Activated CD4-positive, CD25-positive, alpha-beta regulatory T cell (primary cell): ENCODE data around the gene GSK3B.
A peak's percentile ranks its signal among the peaks of the same experiment; 100 is the strongest.

Experiments
- DNase-seq, 4 experiments: peaks; one replicate each; lab custom pipeline; 2025; lab: John Stamatoyannopoulos, UW

The GSK3B gene

GRCh38 chr3:120093911-120094775 is at the start of gene GSK3B:
Gene GSK3B (minus strand): TSS chr3:120094447. CDS start chr3:120093434, 1,013 bp downstream.
- DNase-seq, result peak; percentile 67 to 99 (median 85)

- no peak for DNase-seq
Measured at GRCh38 chr3:120143676-120144075, 49.4 kb upstream of the GSK3B start.

DNA sequence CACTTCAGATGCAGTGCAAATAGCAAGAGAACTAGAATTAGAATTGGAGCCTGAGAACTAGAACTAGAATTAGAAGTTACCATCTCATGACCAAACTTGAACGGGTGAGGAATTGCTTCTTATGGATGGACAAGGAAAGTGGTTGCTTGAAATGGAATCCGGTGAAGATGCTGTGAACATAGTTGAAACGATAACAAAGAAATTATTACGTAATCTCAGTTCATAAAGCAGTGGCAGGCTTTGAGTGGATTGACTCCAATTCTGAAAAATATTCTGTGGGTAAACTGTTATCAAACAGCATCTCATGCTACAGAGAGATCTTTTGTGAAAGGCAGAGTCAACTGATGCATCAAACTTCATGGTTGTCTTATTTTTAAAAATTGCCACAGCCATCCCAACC is 48.0 kb upstream of the GSK3B start:
- DNase-seq, result no peak

GRCh38 chr3:120140098-120140742 is 46.0 kb upstream of the GSK3B start:
- no peak for DNase-seq

- no peak for DNase-seq
Measured at GRCh38 chr3:120139140-120139539, 44.9 kb upstream of the GSK3B start.

- no peak for DNase-seq
Measured at GRCh38 chr3:120137548-120137947, 43.3 kb upstream of the GSK3B start.

- no peak for DNase-seq
Measured at GRCh38 chr3:120130656-120131055, 36.4 kb upstream of the GSK3B start.

DNA sequence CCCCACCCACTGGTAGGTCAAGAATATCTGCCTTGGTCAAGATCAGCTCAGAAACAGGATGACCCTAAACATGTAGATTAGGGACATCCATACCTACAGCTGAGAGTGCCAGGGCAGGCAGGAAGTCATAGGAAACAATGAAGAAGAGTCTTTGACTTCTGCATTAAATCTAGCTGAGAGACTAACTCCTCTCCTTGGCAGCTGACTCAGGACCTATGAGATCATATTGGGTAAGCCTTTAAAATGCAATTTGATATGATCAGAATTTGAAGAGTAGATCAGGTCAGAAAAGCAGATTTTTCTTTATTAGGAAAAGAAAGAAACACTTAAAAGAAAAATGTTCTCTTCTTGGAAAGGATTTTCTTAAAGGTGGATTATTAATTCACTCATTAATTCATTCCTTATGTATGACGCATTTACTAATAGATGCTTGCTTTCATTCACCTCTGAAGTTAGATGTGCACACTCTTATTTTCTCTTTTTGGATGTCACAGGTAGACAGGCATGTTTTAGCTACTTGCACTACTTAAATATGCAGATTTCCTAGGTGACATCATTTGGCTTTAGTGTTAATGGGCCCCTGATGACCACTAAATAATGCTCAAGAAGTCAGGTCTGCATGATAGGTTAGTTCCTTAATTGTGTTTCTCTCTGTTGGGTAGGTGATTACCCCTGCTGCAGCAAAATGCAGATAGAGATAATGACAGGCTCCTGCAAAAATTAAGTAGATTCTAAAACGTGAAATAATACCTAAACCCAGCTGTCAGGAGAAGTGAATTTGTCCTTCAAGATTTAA is 35.7 kb upstream of the GSK3B start:
- no peak for DNase-seq

DNA sequence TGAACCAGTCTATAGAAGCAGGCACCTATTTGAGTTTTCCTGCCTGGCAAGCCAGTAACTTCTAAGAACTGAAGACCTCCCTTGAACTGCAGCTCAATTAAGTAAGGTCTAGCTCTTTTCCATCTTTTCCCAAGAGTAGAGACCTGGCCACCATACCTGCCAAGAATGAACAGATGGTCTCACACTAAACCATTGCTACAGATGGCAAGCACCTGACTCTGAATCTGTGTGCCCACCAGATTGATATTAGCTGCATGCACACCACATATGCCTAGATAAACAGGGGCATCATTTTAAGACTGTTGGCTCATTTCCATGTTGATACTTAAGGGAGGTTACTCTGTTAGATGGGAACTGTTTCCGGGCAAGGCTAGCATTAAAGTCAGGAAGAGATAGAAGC is 34.8 kb upstream of the GSK3B start:
- DNase-seq, result no peak

DNA sequence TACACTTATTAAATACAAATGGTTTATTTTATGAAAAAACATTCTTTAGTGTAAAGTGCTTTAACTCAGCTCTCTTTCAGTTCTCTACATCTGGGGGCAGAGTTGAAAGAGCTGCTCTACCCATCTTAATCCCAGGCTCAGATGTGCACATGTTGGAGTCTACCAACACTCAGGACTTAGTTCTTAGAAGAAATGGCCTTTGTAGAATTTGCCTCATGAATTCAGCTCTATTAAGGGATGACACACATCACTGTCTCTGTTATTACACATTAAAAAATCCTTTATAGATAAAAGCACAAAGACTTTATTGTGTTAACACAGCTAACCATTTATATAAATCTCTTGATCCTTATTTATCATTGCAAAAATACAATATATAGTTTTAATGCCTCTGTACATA is 31.7 kb upstream of the GSK3B start:
- DNase-seq, result no peak

- DNase-seq, result no peak
Measured at GRCh38 chr3:120119846-120120510, 25.7 kb upstream of the GSK3B start.

- DNase-seq, result no peak
Measured at GRCh38 chr3:120114981-120115380, 20.7 kb upstream of the GSK3B start.

- no peak for DNase-seq
Measured at GRCh38 chr3:120114376-120114775, 20.1 kb upstream of the GSK3B start.

DNA sequence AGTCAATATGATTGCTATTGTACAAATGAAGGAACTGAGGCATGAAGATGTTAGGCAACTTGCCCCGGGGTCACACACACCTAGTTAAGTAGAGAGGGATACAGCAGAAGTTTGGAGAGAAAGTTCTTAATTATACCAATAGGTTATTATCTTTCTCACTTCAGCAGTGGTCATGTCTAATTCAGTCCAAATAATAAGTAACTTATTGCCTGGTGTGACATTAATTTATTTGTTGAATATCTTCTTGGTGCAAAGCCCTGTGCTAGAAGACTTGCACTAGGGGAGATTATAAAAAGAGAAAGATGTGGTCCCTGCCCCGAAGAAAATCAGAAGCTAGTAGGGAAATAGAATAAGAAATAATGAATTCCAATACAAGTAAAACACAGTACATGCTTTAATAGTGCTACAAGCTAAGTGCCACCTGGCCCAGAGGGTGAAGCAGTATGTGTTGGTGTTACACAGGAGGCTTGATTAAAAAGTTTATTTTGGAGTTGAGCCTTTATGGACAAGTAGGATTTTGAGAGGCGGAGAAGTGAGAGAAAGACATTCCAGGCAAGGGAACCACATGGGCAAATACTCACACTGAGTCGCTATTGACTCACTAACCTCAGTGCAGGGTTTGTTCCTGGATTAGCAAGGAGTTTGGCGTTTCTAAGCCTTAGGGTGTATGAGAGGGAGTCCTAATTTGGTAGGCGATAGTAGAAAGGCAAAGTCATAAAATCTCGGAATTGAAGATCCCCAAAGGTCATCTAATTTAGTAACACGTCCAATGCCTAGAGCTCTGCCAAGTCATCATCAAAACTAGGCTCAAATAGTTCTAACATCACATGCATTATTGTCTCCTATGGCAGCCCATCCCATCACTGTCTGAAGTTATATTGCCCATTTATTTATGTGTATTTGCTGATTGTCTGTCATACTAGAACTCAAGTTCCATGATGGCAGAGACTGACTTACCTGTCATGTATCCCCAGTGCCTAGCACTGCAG is 19.2 kb upstream of the GSK3B start:
- DNase-seq, result no peak

GRCh38 chr3:120111898-120112297 is 17.7 kb upstream of the GSK3B start:
- DNase-seq, result no peak

GRCh38 chr3:120103276-120103675 is 9.0 kb upstream of the GSK3B start:
- DNase-seq, result no peak

DNA sequence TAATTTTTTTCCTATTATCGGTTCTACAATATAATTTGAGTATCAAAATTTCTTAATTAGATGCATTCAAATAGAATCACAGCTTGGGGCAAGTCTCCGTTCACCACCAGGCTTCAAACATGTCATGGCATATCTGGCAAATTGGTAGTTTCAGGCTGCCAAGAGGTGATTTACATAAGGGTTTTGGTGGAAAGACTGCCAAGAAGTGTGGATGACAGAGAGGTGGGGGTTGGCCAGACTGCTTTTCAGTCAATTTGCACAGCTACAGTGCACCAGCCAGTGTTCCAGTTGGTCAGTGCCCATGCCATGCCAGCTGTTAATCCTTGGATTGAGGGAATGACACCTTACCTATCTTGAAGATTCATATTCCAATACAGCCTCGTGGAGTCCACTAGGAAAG is 8.4 kb upstream of the GSK3B start:
- DNase-seq, result no peak

GRCh38 chr3:120102232-120102631 is 8.0 kb upstream of the GSK3B start:
- no peak for DNase-seq

DNA sequence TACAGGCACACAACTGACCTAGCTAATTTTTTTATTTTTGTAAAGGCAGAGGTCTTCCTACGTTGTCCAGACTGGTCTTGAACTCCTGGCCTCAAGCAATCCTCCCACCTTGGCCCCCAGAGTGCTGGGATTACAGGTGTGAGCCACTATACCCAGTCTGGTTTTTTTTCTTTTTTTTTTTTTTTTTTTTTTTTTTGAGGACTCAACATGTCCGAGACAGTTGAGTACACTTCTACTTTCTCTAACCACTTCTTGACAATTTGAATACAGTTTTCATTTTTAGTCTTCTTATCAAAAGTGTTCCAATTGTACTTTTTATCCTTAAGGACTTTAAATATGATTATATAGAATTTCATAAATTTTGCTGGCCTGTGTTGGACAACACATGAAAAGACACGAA is 7.4 kb upstream of the GSK3B start:
- DNase-seq, result no peak

DNA sequence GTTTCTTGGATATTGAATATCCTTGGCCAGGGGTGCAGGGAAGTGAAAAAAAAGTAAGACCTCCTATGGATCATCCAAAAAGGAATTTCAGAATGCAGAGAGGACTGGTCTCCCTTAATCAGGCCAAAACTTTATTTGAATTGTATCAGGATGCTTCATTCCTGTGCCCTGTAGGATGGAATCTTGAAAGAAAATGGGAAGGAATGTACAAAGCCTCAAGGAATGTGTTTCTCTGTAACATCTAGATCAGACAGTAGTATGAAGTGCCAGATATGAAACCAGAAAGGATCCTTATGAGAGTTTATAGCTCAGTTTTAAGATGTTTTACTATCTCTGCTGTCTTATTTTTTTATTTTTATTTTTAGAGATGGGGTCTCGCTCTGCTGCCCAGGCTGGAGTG is 6.5 kb upstream of the GSK3B start:
- DNase-seq, result no peak

GRCh38 chr3:120098710-120099109 is 4.5 kb upstream of the GSK3B start:
- no peak for DNase-seq
